OCI-LY1 (cell line): ENCODE measurements around the gene DPH7.

ENCODE experiments used
- H2AFZ ChIP-seq: fragments of 200-600 bp; sonication (generic), shearing (Covaris generic); 2 replicates; pipeline ENCODE4 v1.6.0; 2014; ENCODE audit warnings: antibody characterized with exemption, mild to moderate bottlenecking, low read length
- H3F3A ChIP-seq: fragments of 200-600 bp; sonication (generic), shearing (Covaris generic); 2 replicates; pipeline ENCODE4 v1.6.0; 2014; ENCODE audit warnings: mild to moderate bottlenecking, antibody characterized with exemption, low read length, moderate library complexity; ENCODE audit not compliant: insufficient read depth
- H3K27ac ChIP-seq: fragments of 200-600 bp; sonication (generic); 2 replicates; pipeline ENCODE4 v1.5.1; 2014; ENCODE audit warnings: low read length, mixed run types, mild to moderate bottlenecking, low read depth; ENCODE audit not compliant: poor library complexity, severe bottlenecking
- H3K27me3 ChIP-seq: fragments of 200-600 bp; sonication (generic); 2 replicates; pipeline ENCODE4 v1.6.0; 2014; ENCODE audit warnings: antibody characterized with exemption, mild to moderate bottlenecking, low read length, moderate library complexity; ENCODE audit not compliant: insufficient read depth
- H3K36me3 ChIP-seq: fragments of 200-600 bp; sonication (generic); 2 replicates; pipeline ENCODE4 v1.6.1; 2014; ENCODE audit warnings: mild to moderate bottlenecking, antibody characterized with exemption, low read length, moderate library complexity, mixed read lengths; ENCODE audit not compliant: insufficient read depth
- H3K4me1 ChIP-seq: fragments of 200-600 bp; sonication (generic); 2 replicates; pipeline ENCODE4 v1.5.1; 2014; ENCODE audit warnings: mild to moderate bottlenecking, low read length, moderate library complexity; ENCODE audit not compliant: insufficient read depth, severe bottlenecking
- H3K4me2 ChIP-seq: fragments of 200-600 bp; sonication (generic), shearing (Covaris generic); 2 replicates; pipeline ENCODE4 v1.6.1; 2014; ENCODE audit warnings: low read length
- H3K4me3 ChIP-seq: fragments of 200-600 bp; sonication (generic); 2 replicates; pipeline ENCODE4 v1.5.1; 2014; ENCODE audit warnings: low read length, low read depth, mild to moderate bottlenecking, mixed read lengths; ENCODE audit not compliant: poor library complexity, severe bottlenecking
- H3K79me2 ChIP-seq: fragments of 200-600 bp; shearing (Covaris generic); 2 replicates; pipeline ENCODE4 v1.6.1; 2016; ENCODE audit warnings: mixed run types, low read length, mixed read lengths; ENCODE audit not compliant: insufficient read depth
- H3K9ac ChIP-seq: fragments of 200-600 bp; sonication (generic), shearing (Covaris generic); 2 replicates; pipeline ENCODE4 v1.6.1; 2014; ENCODE audit warnings: mild to moderate bottlenecking, low read length, mixed read lengths
- H3K9me2 ChIP-seq: fragments of 200-600 bp; sonication (generic), shearing (Covaris generic); 2 replicates; pipeline ENCODE4 v1.6.1; 2014; ENCODE audit warnings: low read depth, mild to moderate bottlenecking, low read length, mixed read lengths
- H3K9me3 ChIP-seq: fragments of 200-600 bp; shearing (Covaris generic); 2 replicates; pipeline ENCODE4 v1.6.1; 2014; ENCODE audit warnings: low read length, mixed read lengths
- H4K20me1 ChIP-seq: fragments of 200-600 bp; sonication (generic), shearing (Covaris generic); 2 replicates; pipeline ENCODE4 v1.6.0; 2016; ENCODE audit warnings: mild to moderate bottlenecking, low read length; ENCODE audit not compliant: insufficient read depth
- CTCF ChIP-seq: fragments of 200-600 bp; sonication (generic), shearing (Covaris generic); IDR thresholded peaks from 2 replicates; pipeline ENCODE4 v1.5.1; 2017; ENCODE audit warnings: mild to moderate bottlenecking, antibody characterized with exemption, low read length, moderate library complexity, mixed read lengths
- EZH2 ChIP-seq: fragments of 200-600 bp; sonication (generic), shearing (Covaris generic); IDR thresholded peaks from 2 replicates; pipeline ENCODE4 v1.8.0; 2017; ENCODE audit warnings: borderline replicate concordance, mixed run types, mild to moderate bottlenecking, antibody characterized with exemption, low read length, moderate library complexity, mixed read lengths

The DPH7 gene

GRCh38 chr9:137614631-137615386 lies 36.1 kb upstream of the DPH7 start:
- Histone ChIP-seq H3K27me3 (no peaks in the 10 kb centered on the region), H3K36me3 (peaks cover 35% of the 10 kb centered on the region), H3K4me2 (no peak overlapping the region), H3K9me3 (no peaks in the 10 kb centered on the region), H3K79me2 (peaks cover 17% of the 10 kb centered on the region), H3K27ac (no peak overlapping the region), H3K9me2 (no peaks in the 10 kb centered on the region), H4K20me1 (no peaks in the 10 kb centered on the region), H3K9ac (no peak overlapping the region), H2AFZ (no peak overlapping the region), H3F3A (no peaks in the 10 kb centered on the region), H3K4me3 (no peak overlapping the region), H3K4me1 (peaks cover 36% of the 10 kb centered on the region)
- TF ChIP-seq EZH2 (no peak), CTCF (no peak)

- no peak for TF ChIP-seq EZH2
- no peak for TF ChIP-seq CTCF
- no peak overlapping the region for H3K4me2 ChIP-seq
- H4K20me1 ChIP-seq = no peaks in the 10 kb centered on the region
- no peaks in the 10 kb centered on the region for H3F3A ChIP-seq
- H3K9ac ChIP-seq = no peak overlapping the region
- peaks cover 35% of the 10 kb centered on the region for H3K36me3 ChIP-seq
- no peak overlapping the region for H3K27ac ChIP-seq
- no peaks in the 10 kb centered on the region for H3K9me2 ChIP-seq
- no peak overlapping the region for H3K4me3 ChIP-seq
- peaks cover 36% of the 10 kb centered on the region for H3K4me1 ChIP-seq
- H2AFZ ChIP-seq = no peak overlapping the region
- no peaks in the 10 kb centered on the region for H3K9me3 ChIP-seq
- no peaks in the 10 kb centered on the region for H3K27me3 ChIP-seq
- H3K79me2 ChIP-seq = peaks cover 11% of the 10 kb centered on the region; the same call in 1 of the 2 replicates
Measured at GRCh38 chr9:137613738-137614523, 35.2 kb upstream of the DPH7 start.

- TF ChIP-seq CTCF (no peak), EZH2 (no peak)
- no peak overlapping the region for H3K27ac ChIP-seq
- H3K9me2 ChIP-seq = no peaks in the 10 kb centered on the region
- H2AFZ ChIP-seq = no peak overlapping the region
- no peaks in the 10 kb centered on the region for H3K9me3 ChIP-seq
- peaks cover 36% of the 10 kb centered on the region for H3K4me1 ChIP-seq
- peaks cover 35% of the 10 kb centered on the region for H3K36me3 ChIP-seq
- H3K4me2 ChIP-seq = no peak overlapping the region
- H3K9ac ChIP-seq = no peak overlapping the region
- H3K79me2 ChIP-seq = peaks cover 11% of the 10 kb centered on the region; the same call in 1 of the 2 replicates
- no peak overlapping the region for H3K4me3 ChIP-seq
- H3K27me3 ChIP-seq = no peaks in the 10 kb centered on the region
- no peaks in the 10 kb centered on the region for H4K20me1 ChIP-seq
- no peaks in the 10 kb centered on the region for H3F3A ChIP-seq
Measured at GRCh38 chr9:137613259-137613658, 34.5 kb upstream of the DPH7 start.
